K562 (cell line): Measurements from ENCODE around the gene SYT7. TPM values are rescaled to one million over a fixed set of nuclear protein-coding genes. Genes with fewer than 3 reads are reported as not detected.
A peak's percentile ranks its signal among the peaks of the same experiment; 100 is the strongest.

Experiments
- DDX20 ChIP-seq: fragments of 450-650 bp; IDR thresholded peaks from 2 replicates; pipeline ENCODE4 v1.6.1; 2016; ENCODE audit warnings: missing genetic modification characterization, low read depth, mild to moderate bottlenecking, missing compliant biosample characterization, moderate library complexity
- JUN ChIP-seq, 2 experiments: sonication (generic) in 1 of 2; formaldehyde crosslinking in 1 of 2; IDR thresholded peaks; 2 replicates each; pipeline versions ENCODE4 v1.6.1 to v1.8.0; 2012 to 2022; ENCODE audit warnings: borderline replicate concordance in 2 of 2, mild to moderate bottlenecking in 2 of 2, improper control_type of control experiment in 1 of 2, low read depth in 1 of 2, low read length in 1 of 2, missing genetic modification reagents in 1 of 2
- KDM2B ChIP-seq: fragments of 250-450 bp; sonication (Bioruptor Pico); IDR thresholded peaks from 2 replicates; pipeline ENCODE4 v1.8.0; 2021; ENCODE audit warnings: mild to moderate bottlenecking, moderate library complexity
- PHF21A ChIP-seq: fragments of 450-650 bp; IDR thresholded peaks from 2 replicates; pipeline ENCODE4 v1.6.1; 2017; ENCODE audit warnings: low read depth, borderline replicate concordance
- POLR3G ChIP-seq: IDR thresholded peaks from 2 replicates; pipeline ENCODE4 v1.6.1; 2011; ENCODE audit not compliant: insufficient read length, insufficient replicate concordance; ENCODE audit errors: extremely low read depth
- RUNX1 ChIP-seq: sonication (generic); IDR thresholded peaks from 2 replicates; pipeline ENCODE4 v1.6.1; 2016; ENCODE audit warnings: antibody characterized with exemption, low read depth
- polyA plus RNA-seq, 8 experiments: library from polyadenylated mRNA; depleted of rRNA in 4 of 8; stranded (reverse) in 5 of 8; unstranded in 3 of 8; fragments of >200 nt; fragmentation: Nextera tagmentation in 2 of 8; fragmentation: Illumina TruSeq in 1 of 8; extraction: Ambion mirVana in 2 of 8; extraction: Trizol in 1 of 8; gene quantifications; 2 replicates each; pipeline versions ENCODE4 v1.2.1 to v1.2.3, GENCODE V29; 2011 to 2014; ENCODE audit warnings: inconsistent platforms in 1 of 8, missing spikeins in 1 of 8
- total RNA-seq, 7 experiments: library from RNA; depleted of rRNA in 6 of 7; stranded (reverse); fragments of >200 nt in 6 of 7; fragmentation: Illumina TruSeq in 2 of 7; extraction: Trizol in 2 of 7; gene quantifications; 2 replicates each; pipeline versions ENCODE4 v1.2.1 to v1.2.3, GENCODE V29; 2011 to 2021; ENCODE audit warnings: low replicate concordance in 1 of 7
- TF ChIP-seq, protein P1 (sequence below): fragments of 450-650 bp; IDR thresholded peaks from 2 replicates; pipeline ENCODE4 v1.6.1; 2016; ENCODE audit warnings: antibody characterized with exemption
- TF ChIP-seq, protein P2 (sequence below): fragments of 450-650 bp; IDR thresholded peaks from 2 replicates; pipeline ENCODE4 v1.6.1; 2018; ENCODE audit warnings: mild to moderate bottlenecking, low read depth; ENCODE audit not compliant: partially characterized antibody
- TF ChIP-seq, protein P3 (sequence below): sonication (generic); formaldehyde crosslinking; IDR thresholded peaks from 2 replicates; pipeline ENCODE4 v1.8.0; 2022; ENCODE audit warnings: missing genetic modification reagents, mild to moderate bottlenecking, moderate library complexity, borderline replicate concordance
- TF ChIP-seq, protein P4 (sequence below): fragments of 450-650 bp; formaldehyde crosslinking; conservative IDR thresholded peaks from 2 replicates; pipeline ENCODE4 v1.4.0; 2022; ENCODE audit warnings: mild to moderate bottlenecking, missing genetic modification characterization

SYT7 gene
- total and polyA plus RNA-seq, 9 of the 15 experiments (the other 6 are each of a cell fraction or from before 2014, with no cell fraction given): 0.01 to 0.51 (median 0.16) TPM; not detected in 1

DNA sequence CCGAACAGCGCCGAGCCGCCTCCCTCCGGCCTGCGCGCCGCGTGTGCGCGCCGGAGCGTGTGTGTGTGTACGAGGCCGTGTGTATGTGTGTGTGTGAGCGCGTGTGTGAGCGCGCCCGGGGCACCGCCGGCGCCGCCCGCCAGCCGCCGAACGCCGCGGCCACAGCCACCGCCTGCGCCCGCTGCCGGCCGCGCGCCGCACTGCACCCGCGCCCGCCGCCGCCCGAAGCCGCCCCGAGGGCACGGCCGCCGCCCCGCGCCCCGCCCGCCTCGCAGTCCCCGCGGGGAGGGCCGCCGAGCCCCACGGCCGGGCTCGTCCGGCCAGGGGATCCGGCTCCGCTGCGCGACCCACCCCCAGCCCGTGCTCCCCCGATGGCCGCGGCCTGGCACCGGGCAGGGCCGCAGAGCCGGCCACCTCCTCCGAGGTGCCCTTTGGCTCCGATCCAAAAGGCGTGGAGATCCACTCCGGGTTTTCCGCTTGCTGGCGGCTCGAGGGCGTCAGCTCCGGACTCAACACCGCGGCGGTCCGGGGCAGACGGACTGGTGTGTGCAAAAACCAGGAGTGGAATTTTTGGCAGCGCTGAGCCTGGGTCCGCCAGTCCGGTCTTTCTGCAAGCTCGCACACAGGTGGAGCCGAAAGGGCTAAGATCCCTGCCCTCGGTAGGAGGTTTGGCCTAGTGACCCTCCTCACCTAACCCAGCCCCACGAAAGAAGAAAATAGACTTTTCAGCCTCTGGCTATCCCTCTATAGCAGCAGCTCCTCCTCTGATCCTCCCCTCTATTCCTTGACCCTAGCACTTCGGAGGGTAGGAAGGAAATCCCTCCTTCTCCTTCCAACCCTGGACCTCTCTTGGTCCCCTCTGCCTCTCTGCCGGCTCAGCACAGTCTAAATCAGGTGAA is at the start of gene SYT7 (continued):
- TF ChIP-seq POLR3G (no peak), DDX20 (no peak), PHF21A (0 out of 2 replicates have a peak, but pooled peaks have one; percentile 38), JUN (IDR thresholded peaks at IDR 0.05; ENCODE audit: borderline replicate concordance, low read depth, low read length) (0 out of 2 replicates have a peak, but pooled peaks have one; percentile 21), JUN (CRISPR knock-in tag; IDR thresholded peaks at IDR 0.05; ENCODE audit: borderline replicate concordance) (no peak), RUNX1 (no peak), KDM2B (CRISPR knock-in tag) (peak; percentile 88)
- TF ChIP-seq, protein P1, sequence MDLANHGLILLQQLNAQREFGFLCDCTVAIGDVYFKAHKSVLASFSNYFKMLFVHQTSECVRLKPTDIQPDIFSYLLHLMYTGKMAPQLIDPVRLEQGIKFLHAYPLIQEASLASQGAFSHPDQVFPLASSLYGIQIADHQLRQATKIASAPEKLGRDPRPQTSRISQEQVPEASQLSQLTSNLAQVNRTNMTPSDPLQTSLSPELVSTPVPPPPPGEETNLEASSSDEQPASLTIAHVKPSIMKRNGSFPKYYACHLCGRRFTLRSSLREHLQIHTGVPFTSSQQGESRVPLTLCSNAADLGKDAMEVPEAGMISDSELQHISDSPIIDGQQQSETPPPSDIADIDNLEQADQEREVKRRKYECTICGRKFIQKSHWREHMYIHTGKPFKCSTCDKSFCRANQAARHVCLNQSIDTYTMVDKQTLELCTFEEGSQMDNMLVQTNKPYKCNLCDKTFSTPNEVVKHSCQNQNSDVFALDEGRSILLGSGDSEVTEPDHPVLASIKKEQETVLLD: no peak
- TF ChIP-seq, protein P2, sequence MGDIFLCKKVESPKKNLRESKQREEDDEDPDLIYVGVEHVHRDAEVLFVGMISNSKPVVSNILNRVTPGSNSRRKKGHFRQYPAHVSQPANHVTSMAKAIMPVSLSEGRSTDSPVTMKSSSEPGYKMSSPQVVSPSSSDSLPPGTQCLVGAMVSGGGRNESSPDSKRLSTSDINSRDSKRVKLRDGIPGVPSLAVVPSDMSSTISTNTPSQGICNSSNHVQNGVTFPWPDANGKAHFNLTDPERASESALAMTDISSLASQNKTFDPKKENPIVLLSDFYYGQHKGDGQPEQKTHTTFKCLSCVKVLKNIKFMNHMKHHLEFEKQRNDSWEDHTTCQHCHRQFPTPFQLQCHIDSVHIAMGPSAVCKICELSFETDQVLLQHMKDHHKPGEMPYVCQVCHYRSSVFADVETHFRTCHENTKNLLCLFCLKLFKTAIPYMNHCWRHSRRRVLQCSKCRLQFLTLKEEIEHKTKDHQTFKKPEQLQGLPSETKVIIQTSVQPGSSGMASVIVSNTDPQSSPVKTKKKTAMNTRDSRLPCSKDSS: no peak
- TF ChIP-seq, protein P3, sequence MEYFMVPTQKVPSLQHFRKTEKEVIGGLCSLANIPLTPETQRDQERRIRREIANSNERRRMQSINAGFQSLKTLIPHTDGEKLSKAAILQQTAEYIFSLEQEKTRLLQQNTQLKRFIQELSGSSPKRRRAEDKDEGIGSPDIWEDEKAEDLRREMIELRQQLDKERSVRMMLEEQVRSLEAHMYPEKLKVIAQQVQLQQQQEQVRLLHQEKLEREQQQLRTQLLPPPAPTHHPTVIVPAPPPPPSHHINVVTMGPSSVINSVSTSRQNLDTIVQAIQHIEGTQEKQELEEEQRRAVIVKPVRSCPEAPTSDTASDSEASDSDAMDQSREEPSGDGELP (CRISPR knock-in tag): peak; percentile 65; the same call in 1 of the 2 replicates
- TF ChIP-seq, protein P4, sequence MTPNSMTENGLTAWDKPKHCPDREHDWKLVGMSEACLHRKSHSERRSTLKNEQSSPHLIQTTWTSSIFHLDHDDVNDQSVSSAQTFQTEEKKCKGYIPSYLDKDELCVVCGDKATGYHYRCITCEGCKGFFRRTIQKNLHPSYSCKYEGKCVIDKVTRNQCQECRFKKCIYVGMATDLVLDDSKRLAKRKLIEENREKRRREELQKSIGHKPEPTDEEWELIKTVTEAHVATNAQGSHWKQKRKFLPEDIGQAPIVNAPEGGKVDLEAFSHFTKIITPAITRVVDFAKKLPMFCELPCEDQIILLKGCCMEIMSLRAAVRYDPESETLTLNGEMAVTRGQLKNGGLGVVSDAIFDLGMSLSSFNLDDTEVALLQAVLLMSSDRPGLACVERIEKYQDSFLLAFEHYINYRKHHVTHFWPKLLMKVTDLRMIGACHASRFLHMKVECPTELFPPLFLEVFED: no peak
